HG03575 (cell line): ENCODE results near the gene GPC4.

Source experiments
- ATAC-seq: cut with Tn5 transposase; IDR thresholded peaks from one replicate; pipeline ENCODE4 v1.9.1; 2021; ENCODE audit not compliant: unreplicated experiment, insufficient number of reproducible peaks, low FRiP score; ENCODE audit errors: extremely low read depth

Gene GPC4

GRCh38 chrX:133413218-133413925, 1.9 kb downstream of the GPC4 start:
- ATAC-seq = no peak

GRCh38 chrX:133412665-133413064, 2.6 kb downstream of the GPC4 start:
- ATAC-seq = no peak

DNA sequence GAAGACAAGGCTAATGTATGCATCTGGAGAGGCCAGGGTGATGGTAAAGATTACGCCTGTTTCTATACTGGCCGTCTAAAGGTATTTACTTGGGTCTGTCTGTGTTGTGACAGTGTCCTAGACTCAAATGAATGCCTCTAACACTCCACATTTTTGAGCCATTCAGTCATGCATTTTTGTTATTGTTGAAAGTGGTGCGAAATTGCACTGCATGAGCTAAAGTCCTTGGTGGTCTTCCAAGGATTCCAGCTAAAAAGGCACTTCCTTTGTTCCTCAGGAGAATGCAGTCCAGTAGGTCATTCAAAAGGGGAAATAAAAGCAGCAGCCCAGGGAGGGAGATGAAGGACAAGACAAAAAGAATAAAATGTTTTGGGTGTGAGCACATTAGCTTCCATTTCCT, 3.0 kb downstream of the GPC4 start:
- no peak for ATAC-seq

DNA sequence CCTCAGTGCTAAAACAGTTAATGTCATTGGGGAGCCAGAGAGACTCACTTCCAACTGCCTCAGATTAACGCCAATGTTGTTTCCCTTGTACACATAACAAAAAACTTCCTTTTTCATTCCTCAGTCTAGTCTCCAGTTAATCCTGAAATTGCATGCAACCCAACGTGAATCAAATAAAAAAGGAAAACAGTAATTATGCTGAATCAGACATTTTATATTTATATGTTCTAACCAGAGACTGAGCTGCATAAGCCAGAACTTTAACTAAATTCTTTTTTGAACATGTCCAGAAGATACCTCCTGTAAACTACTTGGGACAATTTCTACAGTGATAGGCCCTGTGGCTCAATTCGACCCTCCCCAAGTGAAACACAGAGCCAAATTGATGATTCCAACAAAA, 4.7 kb downstream of the GPC4 start:
- ATAC-seq = no peak

GRCh38 chrX:133405498-133406185, 9.6 kb downstream of the GPC4 start:
- no peak for ATAC-seq

- no peak for ATAC-seq
Observed at GRCh38 chrX:133403984-133404383, 11.3 kb downstream of the GPC4 start.

DNA sequence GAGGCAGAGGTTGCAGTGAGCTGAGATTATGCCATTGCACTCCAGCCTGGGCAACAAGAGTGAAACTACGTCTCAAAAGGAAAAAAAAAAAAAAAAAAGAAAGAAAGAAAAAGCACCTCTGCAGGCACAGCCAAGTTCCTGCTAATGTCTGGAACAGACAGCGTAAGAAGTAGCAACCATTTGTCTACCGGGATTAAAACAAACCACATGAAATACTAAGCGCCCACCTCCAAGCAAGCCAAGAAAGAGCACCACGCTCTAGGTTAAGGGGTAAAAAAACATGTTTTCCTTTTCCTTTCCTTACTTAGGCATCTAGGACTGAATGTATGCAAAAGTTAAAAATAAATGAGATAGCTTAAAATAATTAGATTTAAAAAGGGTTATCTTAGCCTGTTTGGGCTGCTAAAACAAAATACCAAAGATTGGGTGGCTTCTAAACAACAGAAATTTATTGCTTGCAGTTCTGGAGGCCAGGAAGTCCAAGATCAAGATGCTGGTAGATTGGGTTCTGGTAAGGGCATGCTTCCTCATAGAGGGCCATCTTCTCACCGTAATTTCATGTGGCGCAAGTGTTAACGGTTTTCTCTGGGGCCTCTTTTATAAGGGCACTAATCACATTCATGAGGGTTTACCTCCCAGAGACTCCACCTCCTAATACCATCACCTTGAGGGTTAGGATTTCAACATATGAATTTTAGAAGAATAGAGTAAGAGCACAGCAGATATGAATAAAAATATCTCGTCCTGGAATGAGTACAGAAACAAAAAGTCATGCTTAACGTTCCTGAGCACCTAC, 12.3 kb downstream of the GPC4 start:
- no peak for ATAC-seq

GRCh38 chrX:133402042-133402453, 13.2 kb downstream of the GPC4 start:
- ATAC-seq = no peak

GRCh38 chrX:133401536-133401935, 13.8 kb downstream of the GPC4 start:
- ATAC-seq = no peak

DNA sequence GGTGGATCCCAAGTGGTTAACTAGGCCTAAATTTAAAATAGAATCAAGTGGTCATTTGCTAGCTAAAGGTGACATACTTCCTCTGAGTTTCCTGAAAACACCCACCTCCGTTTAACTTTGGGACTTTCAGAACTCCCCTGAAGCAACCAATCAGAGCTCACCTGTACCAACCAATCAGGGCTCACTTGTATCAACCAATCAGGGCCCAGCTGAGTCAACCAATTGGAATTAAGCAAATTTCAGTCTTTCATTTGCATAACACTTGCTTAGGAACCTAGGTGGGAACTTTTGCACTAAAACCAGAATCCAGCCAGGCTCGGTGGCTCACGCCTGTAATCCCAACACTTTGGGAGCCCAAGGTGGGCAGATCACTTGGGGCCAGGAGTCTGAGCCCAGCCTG, 15.9 kb downstream of the GPC4 start:
- ATAC-seq = no peak

DNA sequence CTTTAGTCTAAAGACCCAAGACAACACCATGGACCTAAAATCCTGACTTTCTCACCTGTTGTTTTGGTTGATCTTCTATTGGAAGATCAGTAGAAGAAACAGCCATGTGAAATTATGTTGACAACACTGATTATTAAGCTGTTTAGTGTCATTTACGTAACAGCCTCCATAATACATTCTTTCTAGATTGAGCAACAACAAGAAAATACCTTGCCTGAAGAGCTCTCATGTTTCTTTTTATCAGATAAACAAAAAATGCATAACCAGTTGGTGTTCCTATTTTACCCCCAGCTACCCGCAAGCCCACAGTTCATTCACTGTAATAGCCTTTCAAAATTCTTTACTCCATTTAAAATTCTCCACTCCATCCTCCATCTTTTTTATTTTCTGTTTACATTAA, 20.5 kb downstream of the GPC4 start:
- no peak for ATAC-seq

- no peak for ATAC-seq
Observed at GRCh38 chrX:133392671-133393070, 22.6 kb downstream of the GPC4 start.

DNA sequence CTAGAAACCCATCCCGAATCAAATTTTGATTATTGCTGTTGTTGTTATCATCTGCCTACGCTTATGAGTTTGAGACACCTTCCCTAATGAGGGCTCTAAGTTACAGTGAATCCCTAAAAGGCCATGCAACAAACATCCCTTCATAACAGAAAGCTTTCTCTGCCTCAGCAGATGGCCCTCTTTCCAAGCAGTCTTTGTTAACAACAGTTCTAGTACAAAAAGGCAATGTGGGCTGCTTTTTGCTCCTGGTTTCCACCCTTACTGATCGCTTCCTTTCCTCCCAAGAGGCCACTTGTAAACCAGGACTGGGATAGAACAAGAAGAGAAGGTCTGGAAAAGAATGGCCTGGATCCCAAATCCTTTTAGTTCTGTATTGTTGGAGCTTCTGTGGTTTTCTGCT, 24.2 kb downstream of the GPC4 start:
- ATAC-seq = no peak

GRCh38 chrX:133390676-133391075, 24.6 kb downstream of the GPC4 start:
- no peak for ATAC-seq

GRCh38 chrX:133389975-133390374, 25.3 kb downstream of the GPC4 start:
- ATAC-seq = no peak

- ATAC-seq = no peak
Observed at GRCh38 chrX:133384454-133384853, 30.8 kb downstream of the GPC4 start.

GRCh38 chrX:133380711-133381619, 34.3 kb downstream of the GPC4 start:
- ATAC-seq = no peak

DNA sequence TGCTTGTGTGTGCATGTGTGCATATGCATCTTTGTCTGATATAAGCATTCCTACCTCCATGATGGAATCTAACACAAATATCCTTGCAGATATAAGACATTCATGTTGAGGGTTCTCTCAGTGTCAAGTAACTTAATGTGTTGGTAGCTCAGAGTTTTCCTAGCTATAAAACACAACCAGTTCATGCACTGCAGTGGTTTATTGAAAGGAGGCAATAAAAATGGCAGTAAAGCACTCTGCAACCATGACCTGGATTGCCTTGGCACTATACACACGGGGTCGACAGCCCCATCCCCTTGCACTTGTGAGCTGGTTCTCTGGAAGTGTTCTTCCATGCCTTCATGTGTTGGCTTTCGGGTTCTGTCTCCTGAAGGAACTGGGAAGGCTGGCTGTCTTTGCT, 38.9 kb downstream of the GPC4 start:
- ATAC-seq = no peak
